H7 (cell line): Measurements from ENCODE around the gene HOXA3. TPM values are rescaled to one million over a fixed set of nuclear protein-coding genes. Genes with fewer than 3 reads are reported as not detected.

Experiments
- DNase-seq: peaks from one replicate; pipeline ENCODE4 v3.0.0; 2012
- H3K27me3 ChIP-seq: 2 replicates; pipeline ENCODE4 v1.6.0; 2011; ENCODE audit warnings: mild to moderate bottlenecking, low read length; ENCODE audit not compliant: control insufficient read depth, insufficient read depth
- H3K36me3 ChIP-seq: replicated peaks from 2 replicates; pipeline ENCODE4 v1.5.1; 2011; ENCODE audit warnings: low read length; ENCODE audit not compliant: control insufficient read depth, insufficient read depth
- H3K4me3 ChIP-seq: 2 replicates; pipeline ENCODE4 v1.5.1; 2011; ENCODE audit warnings: low read depth, mild to moderate bottlenecking, control low read depth, low read length, moderate library complexity; ENCODE audit not compliant: insufficient read depth
- total RNA-seq: library from RNA; depleted of rRNA; stranded (reverse); fragments of >200 nt; shearing (Covaris generic); gene quantifications from 2 replicates; pipeline ENCODE4 v1.2.3, GENCODE V29; 2014; rRNA removed

Gene HOXA3
- not detected in 2 replicates for total RNA-seq

GRCh38 chr7:27151931-27152815, at the start of gene HOXA3:
Gene HOXA3 (minus strand): TSS chr7:27152583. CDS start chr7:27110640, 41,943 bp downstream.
- peak; percentile 73 for DNase-seq
- Histone ChIP-seq H3K27me3 (peaks cover 100% of the 10 kb centered on the region), H3K36me3 (no peaks in the 10 kb centered on the region), H3K4me3 (no peak within 1 kb of the TSS)

- Histone ChIP-seq H3K4me3 (no peak overlapping the region), H3K27me3 (peaks cover 100% of the 10 kb centered on the region), H3K36me3 (no peaks in the 10 kb centered on the region)
- DNase-seq, result no peak
Measured at GRCh38 chr7:27201580-27202017, 49.2 kb upstream of the HOXA3 start.

- peaks cover 99% of the 10 kb centered on the region for H3K27me3 ChIP-seq
- no peak overlapping the region for H3K4me3 ChIP-seq
- no peaks in the 10 kb centered on the region for H3K36me3 ChIP-seq
- no peak for DNase-seq
Measured at GRCh38 chr7:27200761-27201579, 48.6 kb upstream of the HOXA3 start.

- peak; percentile 89 for DNase-seq
- Histone ChIP-seq H3K36me3 (no peaks in the 10 kb centered on the region), H3K27me3 (peaks cover 99% of the 10 kb centered on the region), H3K4me3 (peak within 1 kb of the TSS; percentile 19; the same call in 1 of the 2 replicates)
Measured at GRCh38 chr7:27199849-27200760, 47.7 kb upstream of the HOXA3 start, which contains the start of gene HOXA13. Gene HOXA13 (minus strand): TSS chr7:27200091. CDS start chr7:27200077, 14 bp downstream.

- Histone ChIP-seq H3K4me3 (no peak overlapping the region), H3K36me3 (no peaks in the 10 kb centered on the region), H3K27me3 (peaks cover 99% of the 10 kb centered on the region)
- DNase-seq, result peak; percentile 87
Measured at GRCh38 chr7:27198871-27199801, 46.8 kb upstream of the HOXA3 start.

GRCh38 chr7:27198138-27198841, 45.9 kb upstream of the HOXA3 start:
- Histone ChIP-seq H3K36me3 (no peaks in the 10 kb centered on the region), H3K27me3 (peaks cover 99% of the 10 kb centered on the region), H3K4me3 (no peak overlapping the region)
- peak; percentile 55 for DNase-seq

- Histone ChIP-seq H3K4me3 (no peak overlapping the region), H3K27me3 (peaks cover 99% of the 10 kb centered on the region), H3K36me3 (no peaks in the 10 kb centered on the region)
- no peak for DNase-seq
Measured at GRCh38 chr7:27197137-27198042, 45.0 kb upstream of the HOXA3 start.

GRCh38 chr7:27196287-27196767, 43.9 kb upstream of the HOXA3 start:
- peaks cover 99% of the 10 kb centered on the region for H3K27me3 ChIP-seq
- peak; percentile 85 for DNase-seq
- H3K36me3 ChIP-seq, result no peaks in the 10 kb centered on the region
- no peak overlapping the region for H3K4me3 ChIP-seq

GRCh38 chr7:27194686-27195379, 42.5 kb upstream of the HOXA3 start:
- H3K36me3 ChIP-seq, result no peaks in the 10 kb centered on the region
- peaks cover 99% of the 10 kb centered on the region for H3K27me3 ChIP-seq
- no peak overlapping the region for H3K4me3 ChIP-seq
- no peak for DNase-seq

GRCh38 chr7:27194002-27194352, 41.6 kb upstream of the HOXA3 start:
- H3K36me3 ChIP-seq, result no peaks in the 10 kb centered on the region
- DNase-seq, result no peak
- H3K4me3 ChIP-seq, result no peak overlapping the region
- peaks cover 99% of the 10 kb centered on the region for H3K27me3 ChIP-seq

GRCh38 chr7:27193335-27194001, 41.1 kb upstream of the HOXA3 start:
- Histone ChIP-seq H3K4me3 (no peak overlapping the region), H3K36me3 (no peaks in the 10 kb centered on the region), H3K27me3 (peaks cover 99% of the 10 kb centered on the region)
- DNase-seq, result peak; percentile 74
